GM21529 (cell line): Measurements from ENCODE around the gene GSN.

ENCODE experiments used
- ATAC-seq: cut with Tn5 transposase; IDR thresholded peaks from one replicate; pipeline ENCODE4 v1.9.1; 2021; ENCODE audit not compliant: unreplicated experiment

GSN gene

GRCh38 chr9:121322037-121322736, 54.2 kb downstream of the GSN start:
- no peak for ATAC-seq

GRCh38 chr9:121322737-121323448, 54.9 kb downstream of the GSN start:
- no peak for ATAC-seq

- ATAC-seq, result no peak
Measured at GRCh38 chr9:121323449-121324151, 55.6 kb downstream of the GSN start.

GRCh38 chr9:121324316-121324715, 56.4 kb downstream of the GSN start:
- no peak for ATAC-seq

GRCh38 chr9:121324755-121325154, 56.8 kb downstream of the GSN start:
- ATAC-seq, result no peak

GRCh38 chr9:121325387-121325786, 57.4 kb downstream of the GSN start:
- no peak for ATAC-seq

GRCh38 chr9:121326130-121326838, 58.3 kb downstream of the GSN start:
- ATAC-seq, result no peak

- no peak for ATAC-seq
Measured at GRCh38 chr9:121326901-121327613, 59.1 kb downstream of the GSN start.

- no peak for ATAC-seq
Measured at GRCh38 chr9:121328476-121328875, 60.5 kb downstream of the GSN start.

GRCh38 chr9:121328876-121329681, 61.1 kb downstream of the GSN start:
- no peak for ATAC-seq

- ATAC-seq, result no peak
Measured at GRCh38 chr9:121331549-121331948, 63.6 kb downstream of the GSN start.

- no peak for ATAC-seq
Measured at GRCh38 chr9:121331992-121332685, 64.2 kb downstream of the GSN start.

GRCh38 chr9:121333950-121334773, 66.2 kb downstream of the GSN start:
- no peak for ATAC-seq

- no peak for ATAC-seq
Measured at GRCh38 chr9:121336665-121337064, 68.7 kb downstream of the GSN start.

GRCh38 chr9:121339437-121339836, 71.5 kb downstream of the GSN start:
- no peak for ATAC-seq

GRCh38 chr9:121340676-121341392, 72.9 kb downstream of the GSN start:
- peak; percentile 89 for ATAC-seq

GRCh38 chr9:121344184-121344583, 76.2 kb downstream of the GSN start:
- ATAC-seq, result no peak

- no peak for ATAC-seq
Measured at GRCh38 chr9:121345070-121345469, 77.1 kb downstream of the GSN start.
